K562 (cell line): ENCODE results near the gene PGK2. TPM values are rescaled to one million over a fixed set of nuclear protein-coding genes. Genes with fewer than 3 reads are reported as not detected.

Experiments used
- ARNT ChIP-seq, 2 experiments: fragments of 450-650 bp; IDR thresholded peaks; 2 replicates each; pipeline ENCODE4 v1.6.1; 2016; ENCODE audit warnings: mild to moderate bottlenecking in 1 of 2
- BHLHE40 ChIP-seq: IDR thresholded peaks from 2 replicates; pipeline ENCODE4 v1.6.1; 2011; ENCODE audit warnings: low read length, improper control_type of control experiment
- FOXA3 ChIP-seq, 2 experiments: fragments of 450-650 bp in 1 of 2; sonication (generic) in 1 of 2; formaldehyde crosslinking; IDR thresholded peaks in 1 of 2; conservative IDR thresholded peaks in 1 of 2; 2 replicates each; pipeline versions ENCODE4 v1.4.0 to v1.8.0; 2020 to 2022; ENCODE audit warnings: mild to moderate bottlenecking in 2 of 2, missing genetic modification reagents in 1 of 2
- FOXM1 ChIP-seq, 2 experiments: fragments of 450-650 bp in 1 of 2; sonication (generic) in 1 of 2; formaldehyde crosslinking in 1 of 2; IDR thresholded peaks; 2 replicates each; pipeline versions ENCODE4 v1.6.1 to v1.9.0; 2017 to 2022; ENCODE audit warnings: low read depth in 2 of 2, mild to moderate bottlenecking in 2 of 2, missing genetic modification reagents in 1 of 2, moderate library complexity in 1 of 2
- FOXP1 ChIP-seq: sonication (generic); formaldehyde crosslinking; IDR thresholded peaks from 2 replicates; pipeline ENCODE4 v1.8.0; 2022; ENCODE audit warnings: mild to moderate bottlenecking, missing genetic modification reagents
- HMGN3 ChIP-seq: IDR thresholded peaks from 2 replicates; pipeline ENCODE4 v1.6.1; 2011; ENCODE audit warnings: borderline replicate concordance, low read depth, mild to moderate bottlenecking, mixed read lengths, low read length; ENCODE audit not compliant: insufficient read length; ENCODE audit errors: extremely low read depth
- MAFK ChIP-seq: IDR thresholded peaks from 2 replicates; pipeline ENCODE4 v1.6.1; 2011; ENCODE audit warnings: low read length, improper control_type of control experiment
- MBD2 ChIP-seq: sonication (generic); IDR thresholded peaks from 2 replicates; pipeline ENCODE4 v1.6.1; 2016; ENCODE audit warnings: low read depth, borderline replicate concordance
- OTX1 ChIP-seq: fragments of 450-650 bp; formaldehyde crosslinking; IDR thresholded peaks from 2 replicates; pipeline ENCODE4 v1.4.0; 2022; ENCODE audit warnings: mild to moderate bottlenecking
- RBM39 ChIP-seq: fragments of 200-400 bp; formaldehyde crosslinking; optimal IDR thresholded peaks from 2 replicates; pipeline ENCODE3; 2018; ENCODE audit warnings: low read depth, low read length
- SMAD2 ChIP-seq: fragments of 150-350 bp; IDR thresholded peaks from 2 replicates; pipeline ENCODE4 v1.6.1; 2014; ENCODE audit warnings: low read depth, mild to moderate bottlenecking, low read length
- TEAD4 ChIP-seq, 2 experiments: sonication (generic) in 1 of 2; formaldehyde crosslinking in 1 of 2; IDR thresholded peaks; 2 replicates each; pipeline versions ENCODE4 v1.6.1 to v1.8.0; 2012 to 2022; ENCODE audit warnings: borderline replicate concordance in 1 of 2, inconsistent platforms in 1 of 2, low read length in 1 of 2, mild to moderate bottlenecking in 1 of 2, missing genetic modification reagents in 1 of 2
- ZBTB9 ChIP-seq: fragments of 450-650 bp; formaldehyde crosslinking; IDR thresholded peaks from 2 replicates; pipeline ENCODE4 v1.4.0; 2020; ENCODE audit warnings: mild to moderate bottlenecking, moderate library complexity
- ZFP1 ChIP-seq: fragments of 450-650 bp; formaldehyde crosslinking; IDR thresholded peaks from 2 replicates; pipeline ENCODE4 v1.4.0; 2020; ENCODE audit warnings: mild to moderate bottlenecking, mixed read lengths
- ZNF316 ChIP-seq: fragments of 450-650 bp; IDR thresholded peaks from 2 replicates; pipeline ENCODE4 v1.6.1; 2016
- ZNF764 ChIP-seq: fragments of 250-450 bp; sonication (Bioruptor Pico); IDR thresholded peaks from 2 replicates; pipeline ENCODE4 v1.4.0; 2020; ENCODE audit warnings: low read depth, mild to moderate bottlenecking, moderate library complexity
- polyA plus RNA-seq, 8 experiments: library from polyadenylated mRNA; depleted of rRNA in 4 of 8; stranded (reverse) in 5 of 8; unstranded in 3 of 8; fragments of >200 nt; fragmentation: Nextera tagmentation in 2 of 8; fragmentation: Illumina TruSeq in 1 of 8; extraction: Ambion mirVana in 2 of 8; extraction: Trizol in 1 of 8; gene quantifications; 2 replicates each; pipeline versions ENCODE4 v1.2.1 to v1.2.3, GENCODE V29; 2011 to 2014; ENCODE audit warnings: inconsistent platforms in 1 of 8, missing spikeins in 1 of 8
- total RNA-seq, 7 experiments: library from RNA; depleted of rRNA in 6 of 7; stranded (reverse); fragments of >200 nt in 6 of 7; fragmentation: Illumina TruSeq in 2 of 7; extraction: Trizol in 2 of 7; gene quantifications; 2 replicates each; pipeline versions ENCODE4 v1.2.1 to v1.2.3, GENCODE V29; 2011 to 2021; ENCODE audit warnings: low replicate concordance in 1 of 7
- TF ChIP-seq, protein P1 (sequence below): fragments of 250-450 bp; sonication (Bioruptor Pico); IDR thresholded peaks from 2 replicates; pipeline ENCODE4 v1.4.0; 2020
- TF ChIP-seq, protein P2 (sequence below): IDR thresholded peaks from 3 replicates; pipeline ENCODE4 v1.6.1; 2011; ENCODE audit warnings: borderline replicate concordance, mild to moderate bottlenecking; ENCODE audit not compliant: insufficient read length, insufficient read depth
- TF ChIP-seq, protein P3 (sequence below): sonication (generic); formaldehyde crosslinking; IDR thresholded peaks from 2 replicates; pipeline ENCODE4 v1.8.1; 2022; ENCODE audit warnings: missing genetic modification reagents
- TF ChIP-seq, protein P4 (sequence below): fragments of 450-650 bp; IDR thresholded peaks from 2 replicates; pipeline ENCODE4 v1.6.1; 2016; ENCODE audit warnings: borderline replicate concordance

PGK2 gene
- total and polyA plus RNA-seq, 9 of the 15 experiments (the other 6 are each of a cell fraction or from before 2014, with no cell fraction given), result not detected

DNA sequence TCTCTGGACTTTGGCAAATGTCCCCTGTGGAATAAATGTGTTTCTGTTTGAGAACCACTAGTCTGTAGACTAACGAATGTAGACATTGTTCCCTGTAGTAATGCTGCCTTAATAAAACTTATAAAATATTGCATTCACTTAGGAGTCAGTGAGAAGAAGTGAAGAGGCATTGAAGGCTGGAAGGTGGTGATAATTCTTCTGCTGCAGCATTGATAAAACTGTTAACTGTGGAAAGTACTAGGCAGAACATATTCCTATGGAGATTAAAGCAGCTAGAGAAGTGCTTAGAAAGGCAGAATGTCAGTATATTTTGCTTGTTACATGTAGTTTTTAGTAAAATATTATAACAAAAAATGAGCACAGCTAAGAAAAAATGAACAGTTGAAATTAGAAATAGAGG is 4.8 kb downstream of the PGK2 start (continued):
- TF ChIP-seq, protein P1, sequence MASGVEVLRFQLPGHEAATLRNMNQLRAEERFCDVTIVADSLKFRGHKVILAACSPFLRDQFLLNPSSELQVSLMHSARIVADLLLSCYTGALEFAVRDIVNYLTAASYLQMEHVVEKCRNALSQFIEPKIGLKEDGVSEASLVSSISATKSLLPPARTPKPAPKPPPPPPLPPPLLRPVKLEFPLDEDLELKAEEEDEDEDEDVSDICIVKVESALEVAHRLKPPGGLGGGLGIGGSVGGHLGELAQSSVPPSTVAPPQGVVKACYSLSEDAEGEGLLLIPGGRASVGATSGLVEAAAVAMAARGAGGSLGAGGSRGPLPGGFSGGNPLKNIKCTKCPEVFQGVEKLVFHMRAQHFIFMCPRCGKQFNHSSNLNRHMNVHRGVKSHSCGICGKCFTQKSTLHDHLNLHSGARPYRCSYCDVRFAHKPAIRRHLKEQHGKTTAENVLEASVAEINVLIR (CRISPR knock-in tag), result no peak
- no peak for TF ChIP-seq OTX1
- TF ChIP-seq ZNF316, result peak; percentile 73
- TF ChIP-seq, protein P2, sequence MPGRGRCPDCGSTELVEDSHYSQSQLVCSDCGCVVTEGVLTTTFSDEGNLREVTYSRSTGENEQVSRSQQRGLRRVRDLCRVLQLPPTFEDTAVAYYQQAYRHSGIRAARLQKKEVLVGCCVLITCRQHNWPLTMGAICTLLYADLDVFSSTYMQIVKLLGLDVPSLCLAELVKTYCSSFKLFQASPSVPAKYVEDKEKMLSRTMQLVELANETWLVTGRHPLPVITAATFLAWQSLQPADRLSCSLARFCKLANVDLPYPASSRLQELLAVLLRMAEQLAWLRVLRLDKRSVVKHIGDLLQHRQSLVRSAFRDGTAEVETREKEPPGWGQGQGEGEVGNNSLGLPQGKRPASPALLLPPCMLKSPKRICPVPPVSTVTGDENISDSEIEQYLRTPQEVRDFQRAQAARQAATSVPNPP, result no peak
- TF ChIP-seq HMGN3, result no peak
- 0 out of 2 replicates have a peak, but pooled peaks have one; percentile 11 for TF ChIP-seq MAFK
- peak; percentile 59 for TF ChIP-seq FOXM1 (IDR thresholded peaks at IDR 0.05; ENCODE audit: low read depth)
- no peak for TF ChIP-seq FOXM1 (CRISPR knock-in tag; IDR thresholded peaks at IDR 0.05; ENCODE audit: low read depth)
- TF ChIP-seq ZNF764 (CRISPR knock-in tag), result no peak
- TF ChIP-seq, protein P3, sequence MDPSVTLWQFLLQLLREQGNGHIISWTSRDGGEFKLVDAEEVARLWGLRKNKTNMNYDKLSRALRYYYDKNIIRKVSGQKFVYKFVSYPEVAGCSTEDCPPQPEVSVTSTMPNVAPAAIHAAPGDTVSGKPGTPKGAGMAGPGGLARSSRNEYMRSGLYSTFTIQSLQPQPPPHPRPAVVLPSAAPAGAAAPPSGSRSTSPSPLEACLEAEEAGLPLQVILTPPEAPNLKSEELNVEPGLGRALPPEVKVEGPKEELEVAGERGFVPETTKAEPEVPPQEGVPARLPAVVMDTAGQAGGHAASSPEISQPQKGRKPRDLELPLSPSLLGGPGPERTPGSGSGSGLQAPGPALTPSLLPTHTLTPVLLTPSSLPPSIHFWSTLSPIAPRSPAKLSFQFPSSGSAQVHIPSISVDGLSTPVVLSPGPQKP (CRISPR knock-in tag), result no peak
- peak in 1 of 2 experiments; percentile 75; a peak in 1 of 4 replicates for TF ChIP-seq ARNT (IDR thresholded peaks at IDR 0.05)
- TF ChIP-seq TEAD4 (IDR thresholded peaks at IDR 0.05; ENCODE audit: low read length), result peak; percentile 92
- no peak for TF ChIP-seq TEAD4 (CRISPR knock-in tag; IDR thresholded peaks at IDR 0.05; ENCODE audit: borderline replicate concordance)
- no peak for TF ChIP-seq FOXA3 (CRISPR knock-in tag; conservative IDR thresholded peaks at IDR 0.05 in 1 of 2, IDR thresholded peaks at IDR 0.05 in 1 of 2)
- TF ChIP-seq ZBTB9, result no peak
- TF ChIP-seq MBD2, result no peak
- no peak for TF ChIP-seq RBM39
- 0 out of 2 replicates have a peak, but pooled peaks have one; percentile 2 for TF ChIP-seq BHLHE40
- TF ChIP-seq ZFP1 (CRISPR knock-in tag), result no peak
- TF ChIP-seq FOXP1 (CRISPR knock-in tag), result no peak
- no peak for TF ChIP-seq SMAD2
- TF ChIP-seq, protein P4, sequence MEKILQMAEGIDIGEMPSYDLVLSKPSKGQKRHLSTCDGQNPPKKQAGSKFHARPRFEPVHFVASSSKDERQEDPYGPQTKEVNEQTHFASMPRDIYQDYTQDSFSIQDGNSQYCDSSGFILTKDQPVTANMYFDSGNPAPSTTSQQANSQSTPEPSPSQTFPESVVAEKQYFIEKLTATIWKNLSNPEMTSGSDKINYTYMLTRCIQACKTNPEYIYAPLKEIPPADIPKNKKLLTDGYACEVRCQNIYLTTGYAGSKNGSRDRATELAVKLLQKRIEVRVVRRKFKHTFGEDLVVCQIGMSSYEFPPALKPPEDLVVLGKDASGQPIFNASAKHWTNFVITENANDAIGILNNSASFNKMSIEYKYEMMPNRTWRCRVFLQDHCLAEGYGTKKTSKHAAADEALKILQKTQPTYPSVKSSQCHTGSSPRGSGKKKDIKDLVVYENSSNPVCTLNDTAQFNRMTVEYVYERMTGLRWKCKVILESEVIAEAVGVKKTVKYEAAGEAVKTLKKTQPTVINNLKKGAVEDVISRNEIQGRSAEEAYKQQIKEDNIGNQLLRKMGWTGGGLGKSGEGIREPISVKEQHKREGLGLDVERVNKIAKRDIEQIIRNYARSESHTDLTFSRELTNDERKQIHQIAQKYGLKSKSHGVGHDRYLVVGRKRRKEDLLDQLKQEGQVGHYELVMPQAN, result no peak
